Mucosa of gallbladder (tissue), 1 donor: ENCODE data around the gene ADAM11. TPM values are rescaled to one million over a fixed set of nuclear protein-coding genes. Genes with fewer than 3 reads are reported as not detected.

ENCODE experiments used
- DNase-seq: peaks from one replicate; pipeline ENCODE4 v3.0.0-alpha.2; 2020; ENCODE audit warnings: low spot score
- total RNA-seq: library from RNA; stranded (reverse); gene quantifications from one replicate; pipeline ENCODE4 v1.2.1, GENCODE V29; 2021
- donor health status: DM: no; HTN: no; CAD: no.

ADAM11 gene
- total RNA-seq, 1 donor from 2014 or later: 2.8 TPM

DNA sequence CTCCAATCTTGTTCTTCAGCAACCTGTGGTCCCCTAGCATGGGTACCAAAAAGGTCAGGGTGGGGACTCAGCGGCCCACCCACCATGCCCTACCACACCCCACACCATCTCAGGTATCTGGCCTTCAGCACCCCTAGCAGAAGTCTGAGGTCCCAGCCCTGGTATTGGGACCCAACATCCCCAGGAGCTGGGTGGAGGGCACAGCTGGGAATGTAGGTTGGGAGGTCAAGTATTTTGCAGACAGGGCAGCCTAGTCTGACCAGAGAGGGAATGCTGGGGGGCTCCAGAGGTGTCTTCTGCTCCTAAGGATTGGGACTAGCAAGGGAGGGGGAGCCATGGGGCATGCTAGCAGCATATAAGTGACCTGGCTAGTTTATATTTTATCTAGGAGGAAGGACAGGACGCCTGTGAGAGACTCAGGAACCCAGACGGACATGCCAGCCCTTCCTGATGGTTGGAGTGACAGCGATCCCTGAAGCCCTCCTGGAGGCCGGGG is 822 bp upstream of the ADAM11 start:
- no peak for DNase-seq

DNA sequence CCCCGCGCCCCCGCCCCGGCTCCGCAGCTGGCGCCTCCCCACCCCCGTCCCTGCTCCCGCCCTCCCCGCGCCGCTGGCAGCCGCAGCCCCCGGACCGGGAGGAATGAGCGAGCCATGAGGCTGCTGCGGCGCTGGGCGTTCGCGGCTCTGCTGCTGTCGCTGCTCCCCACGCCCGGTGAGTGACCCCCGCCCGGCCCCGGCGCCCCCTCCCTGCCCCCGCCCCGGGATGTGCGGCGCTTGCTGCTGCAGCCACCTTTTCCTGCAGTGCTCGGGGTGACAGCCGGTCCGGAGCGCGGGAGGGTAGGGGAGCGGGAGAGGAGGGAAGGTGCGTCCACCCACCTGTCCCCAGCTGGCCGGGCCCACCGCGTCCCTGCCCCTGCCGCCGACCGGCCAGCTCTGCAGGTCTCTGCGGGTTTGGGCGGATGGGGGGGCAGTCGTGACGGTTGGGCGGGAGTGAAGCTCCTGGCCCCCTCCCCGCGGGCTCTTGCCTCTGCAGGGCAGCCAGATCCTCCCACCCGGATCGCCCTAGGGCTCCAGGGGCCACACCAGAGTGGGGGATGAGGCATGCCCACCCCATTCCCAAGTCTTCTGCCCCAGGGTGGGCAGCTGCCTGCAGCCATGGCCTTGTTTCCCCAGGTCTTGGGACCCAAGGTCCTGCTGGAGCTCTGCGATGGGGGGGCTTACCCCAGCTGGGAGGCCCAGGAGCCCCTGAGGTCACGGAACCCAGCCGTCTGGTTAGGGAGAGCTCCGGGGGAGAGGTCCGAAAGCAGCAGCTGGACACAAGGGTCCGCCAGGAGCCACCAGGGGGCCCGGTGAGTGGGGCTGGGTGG is 513 bp downstream of the ADAM11 start:
- no peak for DNase-seq

- DNase-seq: no peak
Observed at GRCh38 chr17:44759916-44760243, 1.1 kb downstream of the ADAM11 start.

DNA sequence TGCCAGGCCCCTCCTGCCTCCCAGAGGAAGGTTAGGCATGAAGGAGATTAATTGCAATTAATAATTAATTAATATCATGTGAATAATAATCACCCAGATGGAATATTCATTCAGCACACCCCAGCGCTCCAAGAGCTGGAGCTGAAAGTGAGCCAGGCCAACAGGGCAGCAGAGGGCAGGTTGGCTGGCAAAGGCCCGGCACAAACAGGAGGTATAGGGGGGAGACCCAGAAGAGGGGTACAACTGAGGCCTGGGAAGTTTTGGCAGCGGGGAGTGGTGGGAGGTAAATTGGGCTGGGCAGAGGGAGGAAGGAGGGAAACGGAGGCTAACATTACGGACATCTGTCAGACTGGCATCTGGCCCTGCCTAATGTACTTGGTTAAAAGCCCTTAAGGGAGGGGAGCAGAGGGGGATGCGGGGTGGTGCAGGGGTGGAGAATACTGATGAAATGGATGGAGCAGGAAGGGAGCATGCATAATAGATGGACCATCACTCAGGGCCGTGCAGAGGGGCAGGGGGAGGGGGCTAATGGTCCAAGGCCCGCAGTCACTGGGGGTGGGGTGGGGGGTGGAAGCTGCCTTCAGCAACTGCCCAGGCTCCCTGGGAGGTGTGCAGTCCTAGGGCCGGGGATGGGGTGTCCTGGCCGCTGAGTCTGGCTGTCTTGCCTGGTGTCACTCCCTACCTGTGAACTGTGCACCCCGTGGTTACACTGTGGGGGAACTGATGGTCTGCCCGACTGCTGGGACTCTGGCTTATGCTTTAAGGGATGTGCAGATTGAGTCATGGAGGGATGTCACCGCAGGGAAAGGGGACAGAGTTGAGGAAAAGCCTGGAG is 1.9 kb downstream of the ADAM11 start:
- DNase-seq: no peak

- no peak for DNase-seq
Observed at GRCh38 chr17:44761932-44762810, 3.4 kb downstream of the ADAM11 start.

DNA sequence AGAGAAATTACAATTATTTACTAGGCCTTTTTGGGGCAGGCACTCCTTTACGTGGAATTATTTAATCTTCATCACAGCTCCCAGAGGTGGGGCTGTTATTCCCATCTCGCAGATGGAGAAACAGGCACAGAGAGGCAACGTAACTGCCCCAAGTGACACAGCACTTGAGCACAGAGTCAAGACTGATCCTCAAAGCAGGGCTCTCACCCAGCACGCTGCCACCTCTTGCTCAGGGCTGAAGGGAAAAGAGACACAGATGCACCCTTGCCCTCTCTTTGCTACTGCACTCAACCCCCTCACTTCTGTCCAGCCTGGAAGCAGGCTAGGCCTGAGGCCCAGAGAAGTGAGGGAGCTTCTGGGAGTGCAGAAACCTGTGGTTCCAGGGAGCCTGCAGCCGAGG is 4.4 kb downstream of the ADAM11 start:
- DNase-seq: no peak

DNA sequence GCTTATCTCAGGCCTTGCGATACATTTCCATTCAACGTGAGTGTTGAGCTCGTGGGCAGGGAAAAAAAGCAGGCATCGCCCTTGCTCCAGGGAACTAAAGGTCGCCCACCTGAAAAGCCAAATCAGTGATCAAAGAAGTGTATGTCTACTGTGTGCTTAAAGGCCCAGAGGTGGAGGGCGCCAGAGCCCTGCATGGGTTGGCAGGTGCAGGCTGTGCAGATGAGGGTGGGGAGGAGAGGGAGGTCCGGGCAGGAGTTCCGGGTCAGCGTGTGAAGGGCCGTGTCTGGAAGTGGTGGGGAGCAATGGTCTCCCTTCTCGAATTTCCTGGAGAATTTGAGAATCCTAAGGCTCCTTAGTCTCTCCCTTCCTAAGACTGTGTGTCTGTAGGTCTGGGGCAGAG is 7.2 kb downstream of the ADAM11 start:
- no peak for DNase-seq

GRCh38 chr17:44766409-44767038 is 7.7 kb downstream of the ADAM11 start:
- DNase-seq: no peak

DNA sequence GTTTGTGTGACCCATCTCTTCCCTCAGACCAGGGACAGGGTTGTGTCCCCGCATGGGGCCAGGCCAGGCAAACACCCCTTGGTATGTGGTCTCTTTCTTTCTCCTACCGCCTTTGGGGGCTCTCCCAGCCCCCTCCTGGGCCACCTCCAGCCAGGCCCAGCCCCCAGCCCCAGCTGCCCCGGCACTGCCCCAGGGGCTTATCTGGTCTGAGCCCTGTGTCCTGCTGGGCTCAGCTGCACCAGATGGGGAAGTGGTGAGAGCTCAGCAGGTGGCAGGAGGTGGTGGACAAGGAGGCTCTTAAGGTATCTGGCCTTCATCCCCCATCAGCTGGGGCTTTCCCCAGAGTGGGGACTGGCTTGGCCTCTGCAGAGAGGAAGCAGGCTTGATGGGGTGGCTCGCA is 8.7 kb downstream of the ADAM11 start:
- no peak for DNase-seq

DNA sequence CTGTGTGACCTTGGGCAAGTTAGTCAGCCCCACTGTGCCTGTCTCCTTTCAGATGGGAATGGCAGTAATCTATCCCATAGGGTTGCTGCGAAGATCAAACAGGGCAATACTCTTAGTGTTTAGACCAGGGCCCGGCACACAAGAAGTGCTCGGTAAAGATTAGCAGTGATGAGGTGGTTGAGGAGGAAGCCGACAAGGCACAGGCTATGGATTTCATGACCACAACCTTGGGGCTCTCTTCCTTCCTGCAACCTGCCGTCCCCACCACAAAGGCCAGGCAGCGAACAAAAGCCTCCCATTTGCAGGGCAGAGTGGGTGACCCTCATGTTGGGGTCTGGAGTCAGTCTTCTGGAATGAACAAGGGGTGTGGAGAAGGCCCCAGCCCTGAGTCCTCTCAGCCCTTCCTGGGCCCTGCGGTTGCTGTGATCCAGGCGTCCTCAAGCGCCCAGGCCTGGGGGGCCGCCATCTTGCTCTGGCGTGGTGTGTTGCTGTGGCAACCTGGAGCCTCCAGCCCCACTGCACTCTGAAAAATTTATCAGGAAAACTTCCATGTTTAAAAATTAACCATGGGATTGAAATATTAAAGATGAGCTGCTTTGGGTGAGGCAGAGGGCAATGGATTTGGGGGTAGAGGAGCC is 9.8 kb downstream of the ADAM11 start:
- no peak for DNase-seq

GRCh38 chr17:44769230-44769629 is 10.4 kb downstream of the ADAM11 start:
- no peak for DNase-seq

GRCh38 chr17:44769647-44770084 is 10.9 kb downstream of the ADAM11 start:
- no peak for DNase-seq

DNA sequence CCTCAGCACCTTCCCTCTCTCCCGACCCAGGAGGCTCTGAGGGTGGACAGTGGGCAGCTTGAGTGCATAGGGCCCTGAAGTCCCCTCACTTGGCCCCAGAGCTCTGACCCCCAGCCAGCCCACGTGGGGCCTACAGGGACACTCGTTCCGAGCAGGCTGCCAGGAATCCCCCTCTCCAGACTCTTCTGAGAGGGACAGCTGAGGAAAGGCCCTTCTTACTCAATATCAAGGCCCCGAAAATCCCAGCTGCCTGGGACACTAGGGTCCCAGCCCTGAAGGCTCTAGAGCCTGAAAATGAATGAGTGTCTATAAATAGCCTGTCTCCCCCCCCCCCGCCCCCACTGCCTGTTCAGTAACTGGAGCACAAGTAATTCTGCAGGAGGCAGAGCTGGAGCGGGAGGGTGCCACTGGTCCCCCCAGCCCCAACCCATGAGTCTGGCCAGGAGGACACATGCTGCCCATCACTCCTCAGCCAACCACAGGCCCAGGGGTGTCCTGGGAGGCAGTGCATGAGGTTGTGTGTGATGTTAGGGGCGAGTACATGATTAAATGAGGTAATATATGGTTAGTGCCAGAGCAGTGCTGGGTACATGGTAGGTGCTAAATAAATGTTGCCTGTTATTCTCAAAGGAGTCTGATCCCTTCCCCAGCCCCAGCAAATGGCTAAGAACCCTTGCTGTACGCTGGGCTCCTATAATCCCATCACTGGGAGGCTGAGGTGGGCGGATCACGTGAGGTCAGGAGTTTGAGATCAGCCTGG is 11.6 kb downstream of the ADAM11 start:
- no peak for DNase-seq

- no peak for DNase-seq
Observed at GRCh38 chr17:44772308-44773045, 13.7 kb downstream of the ADAM11 start.

DNA sequence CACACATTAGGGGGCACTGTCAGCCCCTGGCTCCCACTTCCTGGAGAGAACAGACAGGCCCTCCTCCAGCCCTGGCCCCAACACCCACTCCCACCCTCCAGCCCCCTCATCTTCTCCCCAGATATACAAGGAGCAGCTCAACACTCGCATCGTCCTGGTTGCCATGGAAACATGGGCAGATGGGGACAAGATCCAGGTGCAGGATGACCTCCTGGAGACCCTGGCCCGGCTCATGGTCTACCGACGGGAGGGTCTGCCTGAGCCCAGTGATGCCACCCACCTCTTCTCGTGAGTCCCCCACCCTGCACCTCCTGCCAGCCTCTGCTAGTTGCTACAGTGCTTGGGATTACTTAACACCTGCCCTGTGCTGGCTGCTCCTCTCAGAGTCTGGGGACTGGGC is 14.4 kb downstream of the ADAM11 start:
- DNase-seq: no peak

- peak; percentile 87 for DNase-seq
Observed at GRCh38 chr17:44774271-44775135, 15.7 kb downstream of the ADAM11 start.

DNA sequence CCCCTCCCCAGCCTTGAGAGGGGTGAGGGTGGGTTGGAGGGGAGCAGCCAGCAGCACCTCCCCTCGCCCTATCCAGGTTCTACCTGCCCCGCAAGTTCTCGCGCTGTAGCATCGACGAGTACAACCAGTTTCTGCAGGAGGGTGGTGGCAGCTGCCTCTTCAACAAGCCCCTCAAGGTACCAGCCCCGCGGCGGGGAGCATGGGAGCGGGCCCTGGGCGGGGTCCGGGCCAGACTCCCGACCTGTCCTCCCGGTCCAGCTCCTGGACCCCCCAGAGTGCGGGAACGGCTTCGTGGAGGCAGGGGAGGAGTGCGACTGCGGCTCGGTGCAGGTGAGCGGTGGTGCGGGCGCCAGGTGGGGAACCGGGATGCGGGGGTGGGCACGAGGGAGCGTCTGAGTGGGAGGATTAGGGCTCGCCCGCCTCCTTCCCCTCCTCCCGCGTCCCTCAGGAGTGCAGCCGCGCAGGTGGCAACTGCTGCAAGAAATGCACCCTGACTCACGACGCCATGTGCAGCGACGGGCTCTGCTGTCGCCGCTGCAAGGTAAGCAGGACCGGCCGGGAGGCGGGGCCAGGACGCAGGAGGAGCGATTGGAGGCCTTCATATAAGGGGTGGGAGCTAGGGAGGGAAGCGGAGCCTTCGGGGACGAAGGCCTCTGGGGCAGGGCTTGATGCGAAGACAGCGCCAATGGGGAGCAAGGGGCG is 16.5 kb downstream of the ADAM11 start:
- peak; percentile 98 for DNase-seq
